ENCODE results near the gene DBF4. TPM values are rescaled to one million over a fixed set of nuclear protein-coding genes. Genes with fewer than 3 reads are reported as not detected.
"Not testable (repeated sequence)": the region's sequence is repeated elsewhere in the genome, so short reads cannot be mapped to it uniquely, and the experiment has no call there.

Gene DBF4
- total RNA-seq, 3 donors from 2014 or later = 9.4 to 18.2 (median 13.4) TPM

GRCh38 chr7:87870471-87870870 is 5.8 kb upstream of the DBF4 start:
- intact Hi-C loops (cut with DNase I, micrococcal nuclease) = no loop called here
- no peaks in the 10 kb centered on the region for H3K36me3 ChIP-seq (ENCODE audit: low read depth)
- H3K4me3 ChIP-seq = no peak overlapping the region
- ATAC-seq = no peak
- no peak for DNase-seq
- peaks cover 6% of the 10 kb centered on the region for H3K4me1 ChIP-seq (ENCODE audit: low read depth)
- peaks cover 36% of the 10 kb centered on the region for H3K9me3 ChIP-seq
- no peak for TF ChIP-seq CTCF (IDR thresholded peaks at IDR 0.05)

- DNase-seq = no peak
- no peak overlapping the region for H3K4me3 ChIP-seq
- intact Hi-C loops (cut with DNase I, micrococcal nuclease) = no loop called here
- H3K9me3 ChIP-seq = peaks cover 18% of the 10 kb centered on the region
- H3K36me3 ChIP-seq (ENCODE audit: low read depth) = no peaks in the 10 kb centered on the region
- no peak for TF ChIP-seq CTCF (IDR thresholded peaks at IDR 0.05)
- H3K4me1 ChIP-seq (ENCODE audit: low read depth) = peaks cover 9% of the 10 kb centered on the region
- no peak for ATAC-seq
Observed at GRCh38 chr7:87872346-87872745, 3.9 kb upstream of the DBF4 start.

DNA sequence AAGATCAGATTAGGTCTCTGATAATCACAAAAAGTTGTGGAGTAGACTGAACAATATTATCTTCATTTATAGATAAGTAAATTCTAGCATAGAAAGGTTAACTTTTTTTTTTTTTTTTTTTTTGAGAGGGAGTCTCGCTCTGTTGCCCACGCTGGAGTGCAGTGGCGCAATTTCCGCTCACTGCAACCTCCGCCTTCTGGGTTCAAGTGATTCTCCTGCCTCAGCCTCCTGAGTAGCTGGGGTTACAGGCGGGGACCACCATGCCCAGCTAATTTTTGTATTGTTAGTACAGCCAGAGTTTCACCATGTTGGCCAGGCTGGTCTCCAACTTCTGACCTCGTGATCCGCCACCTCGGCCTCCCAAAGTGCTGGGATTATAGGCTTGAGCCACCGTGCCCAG is 3.0 kb upstream of the DBF4 start:
- intact Hi-C loops (cut with DNase I, micrococcal nuclease) = not testable (repeated sequence)

DNA sequence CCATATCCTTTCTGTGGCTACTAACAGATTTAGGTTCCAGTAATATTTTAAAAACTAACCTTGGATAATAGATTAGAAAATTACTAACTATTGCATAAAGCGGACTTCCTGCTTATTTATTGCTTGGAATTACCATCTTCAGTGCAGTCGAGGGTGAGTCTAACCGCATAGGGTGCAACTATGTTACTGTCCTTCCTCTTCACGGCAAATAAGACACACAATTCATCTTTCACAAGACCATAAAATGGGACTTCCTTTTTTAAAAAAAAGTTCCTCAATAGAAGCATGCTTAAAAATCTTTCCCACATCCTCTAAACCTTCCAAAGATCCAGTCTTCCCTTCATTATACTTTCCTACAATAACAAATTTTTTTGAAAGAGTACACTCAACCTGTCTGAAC is 2.2 kb upstream of the DBF4 start:
- DNase-seq (peak in 1 of 3 donors; percentile 14), ATAC-seq (no peak)
- Histone ChIP-seq H3K4me1 (ENCODE audit: low read depth) (peaks cover 19% of the 10 kb centered on the region), H3K9me3 (peaks cover 14% of the 10 kb centered on the region), H3K4me3 (no peak overlapping the region), H3K36me3 (ENCODE audit: low read depth) (no peaks in the 10 kb centered on the region)
- intact Hi-C loops (cut with DNase I, micrococcal nuclease) = no loop called here
- TF ChIP-seq CTCF (IDR thresholded peaks at IDR 0.05) = no peak

More for the DNA sequence above, 3.0 kb upstream of the DBF4 start:
- Histone ChIP-seq H3K4me1 (ENCODE audit: low read depth) (peaks cover 18% of the 10 kb centered on the region), H3K9me3 (peaks cover 14% of the 10 kb centered on the region)
- not testable (repeated sequence) for H3K4me3 ChIP-seq; ATAC-seq; DNase-seq; H3K36me3 ChIP-seq (ENCODE audit: low read depth)

DNA sequence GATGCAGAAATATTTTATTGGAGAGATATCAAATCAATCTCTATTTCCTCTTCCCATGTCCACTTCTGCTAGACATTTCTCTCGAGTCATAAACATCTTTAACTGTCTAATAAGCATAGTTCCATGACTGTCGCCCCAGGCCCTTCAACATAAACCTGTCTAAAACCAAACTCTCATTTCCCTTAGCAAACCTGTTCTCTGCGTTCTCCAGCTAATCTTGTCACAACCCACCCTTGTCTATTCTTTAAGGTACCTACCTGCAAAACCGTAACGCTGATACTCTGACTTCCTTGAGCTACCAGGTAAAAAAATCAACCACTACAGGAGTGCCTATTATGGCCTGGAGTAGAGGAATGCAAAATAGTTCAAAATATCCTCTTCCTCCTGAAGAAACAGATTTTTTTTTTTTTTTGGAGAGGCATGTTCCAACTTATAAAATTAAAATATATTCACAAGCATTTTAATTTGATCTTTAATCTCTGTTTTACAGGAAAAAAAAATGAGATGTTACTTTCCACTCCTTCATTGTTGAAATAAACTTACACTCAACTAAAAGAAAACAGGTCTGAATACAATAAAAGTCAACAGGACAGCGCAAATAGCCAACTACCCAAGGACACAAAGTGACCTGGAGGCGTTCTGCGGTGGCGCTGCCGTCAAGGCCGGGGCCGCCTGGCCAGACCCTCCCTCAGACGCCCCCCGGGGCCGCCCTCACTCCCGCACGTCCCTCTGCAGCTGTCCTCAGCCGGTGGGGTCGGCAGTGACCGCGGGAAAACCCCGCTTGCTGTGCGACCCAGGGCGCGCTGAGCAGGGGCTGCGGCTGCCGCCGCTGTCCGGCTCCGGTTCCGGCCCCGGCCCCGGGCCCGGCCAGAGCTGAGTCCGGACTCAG is 898 bp upstream of the DBF4 start:
- TF ChIP-seq CTCF (IDR thresholded peaks at IDR 0.05) = no peak
- Histone ChIP-seq H3K4me3 (peak overlapping the region; percentile 84), H3K36me3 (ENCODE audit: low read depth) (no peaks in the 10 kb centered on the region), H3K4me1 (ENCODE audit: low read depth) (peaks cover 19% of the 10 kb centered on the region), H3K9me3 (peaks cover 11% of the 10 kb centered on the region)
- ATAC-seq (peak; percentile 23), DNase-seq (peak in 2 of 3 donors; percentile 46 to 77)
- intact Hi-C loops (cut with DNase I, micrococcal nuclease) = no loop called here

- H3K4me1 ChIP-seq (ENCODE audit: low read depth) = peaks cover 19% of the 10 kb centered on the region
- DNase-seq (peak; percentile 79 to 80 (median 79)), ATAC-seq (peak; percentile 56)
- intact Hi-C loops (cut with DNase I, micrococcal nuclease) = no loop called here
- H3K9me3 ChIP-seq = no peaks in the 10 kb centered on the region
- H3K4me3 ChIP-seq = peak overlapping the region; percentile 84
- TF ChIP-seq CTCF (IDR thresholded peaks at IDR 0.05) = no peak
- no peaks in the 10 kb centered on the region for H3K36me3 ChIP-seq (ENCODE audit: low read depth)
Observed at GRCh38 chr7:87876869-87877234, 559 bp downstream of the DBF4 start.
